ENCODE measurements around the gene PLA2G4B.

DNA sequence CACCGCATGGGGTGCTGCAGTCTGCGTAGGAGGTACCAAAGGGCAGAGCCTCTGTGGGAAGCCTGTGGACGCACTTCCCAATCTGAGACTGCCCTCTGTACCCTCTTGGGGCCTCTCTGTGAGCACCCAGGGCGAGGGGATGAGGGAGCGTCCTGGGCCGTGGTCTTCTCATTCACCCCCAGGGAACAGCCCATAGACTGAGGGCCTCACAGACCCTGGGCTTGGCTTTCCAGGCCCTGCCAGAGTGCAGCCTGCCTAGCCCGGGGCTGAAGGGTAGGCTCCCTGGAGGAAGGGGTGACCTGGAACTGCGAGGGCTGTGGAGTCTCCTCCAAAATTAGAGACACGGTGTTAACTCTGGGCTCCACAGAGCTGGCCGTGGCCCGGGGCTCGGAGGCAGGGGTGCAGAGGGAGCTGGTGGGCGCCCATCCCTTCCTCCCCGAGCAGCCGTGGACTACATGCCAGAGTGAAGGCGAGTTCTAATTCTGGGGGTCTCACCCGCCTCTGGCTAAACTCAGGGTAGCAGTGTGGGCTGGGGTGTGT, 55.7 kb downstream of the PLA2G4B start:
- TF ChIP-seq POLR2A (IDR thresholded peaks at IDR 0.05) (no peak), CTCF (IDR thresholded peaks at IDR 0.05) (no peak)

Measured in testis (tissue), 2 donors.